ENCODE measurements around the gene WNT7A.

WNT7A gene

DNA sequence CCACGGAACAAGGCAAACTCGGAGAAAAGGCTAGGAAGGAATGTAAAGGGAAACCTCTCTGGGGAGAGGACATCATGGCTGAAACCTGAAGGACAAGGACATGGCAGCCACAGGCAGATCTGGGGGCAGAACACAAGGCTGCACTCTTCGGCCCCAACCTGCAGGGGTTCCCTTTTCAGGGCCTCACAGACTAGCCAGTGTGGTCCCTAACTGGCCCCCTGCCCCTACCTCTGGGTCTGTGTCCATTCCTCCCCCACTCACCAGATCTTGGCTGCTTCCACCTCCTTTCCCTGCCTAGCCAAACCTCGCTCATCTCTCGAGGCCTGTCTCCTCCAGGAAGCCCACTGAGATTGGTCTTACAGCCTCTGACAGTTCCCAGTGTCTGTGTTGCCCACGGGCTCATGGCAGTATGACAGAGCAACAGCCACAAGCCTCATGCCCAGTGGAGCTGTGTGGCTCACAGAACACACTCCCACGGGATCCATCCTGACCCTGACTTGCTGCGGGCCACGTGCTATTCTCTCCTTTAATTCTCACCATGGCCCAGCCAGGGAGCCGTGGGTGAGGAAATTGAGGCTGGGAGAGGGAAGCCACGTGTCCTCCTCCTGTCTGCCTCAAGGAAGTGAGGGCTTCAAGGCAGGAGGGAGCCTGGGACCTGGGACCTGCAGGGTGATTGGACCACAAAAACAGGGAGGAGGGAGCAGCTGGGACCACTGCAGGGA lies 26.5 kb downstream of the WNT7A start:
- Mint-ChIP-seq H3K27me3 (ENCODE audit: low read depth, poor library complexity) (peaks cover 32% of the 10 kb centered on the region), H3K4me1 (no peaks in the 10 kb centered on the region), H3K4me3 (no peak overlapping the region), H3K9me3 (no peaks in the 10 kb centered on the region), H3K27ac (no peak overlapping the region), H3K36me3 (ENCODE audit: low read depth) (no peaks in the 10 kb centered on the region)
- no peak for DNase-seq
- TF ChIP-seq, protein P1, sequence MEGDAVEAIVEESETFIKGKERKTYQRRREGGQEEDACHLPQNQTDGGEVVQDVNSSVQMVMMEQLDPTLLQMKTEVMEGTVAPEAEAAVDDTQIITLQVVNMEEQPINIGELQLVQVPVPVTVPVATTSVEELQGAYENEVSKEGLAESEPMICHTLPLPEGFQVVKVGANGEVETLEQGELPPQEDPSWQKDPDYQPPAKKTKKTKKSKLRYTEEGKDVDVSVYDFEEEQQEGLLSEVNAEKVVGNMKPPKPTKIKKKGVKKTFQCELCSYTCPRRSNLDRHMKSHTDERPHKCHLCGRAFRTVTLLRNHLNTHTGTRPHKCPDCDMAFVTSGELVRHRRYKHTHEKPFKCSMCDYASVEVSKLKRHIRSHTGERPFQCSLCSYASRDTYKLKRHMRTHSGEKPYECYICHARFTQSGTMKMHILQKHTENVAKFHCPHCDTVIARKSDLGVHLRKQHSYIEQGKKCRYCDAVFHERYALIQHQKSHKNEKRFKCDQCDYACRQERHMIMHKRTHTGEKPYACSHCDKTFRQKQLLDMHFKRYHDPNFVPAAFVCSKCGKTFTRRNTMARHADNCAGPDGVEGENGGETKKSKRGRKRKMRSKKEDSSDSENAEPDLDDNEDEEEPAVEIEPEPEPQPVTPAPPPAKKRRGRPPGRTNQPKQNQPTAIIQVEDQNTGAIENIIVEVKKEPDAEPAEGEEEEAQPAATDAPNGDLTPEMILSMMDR (IDR thresholded peaks at IDR 0.05) = no peak

DNA sequence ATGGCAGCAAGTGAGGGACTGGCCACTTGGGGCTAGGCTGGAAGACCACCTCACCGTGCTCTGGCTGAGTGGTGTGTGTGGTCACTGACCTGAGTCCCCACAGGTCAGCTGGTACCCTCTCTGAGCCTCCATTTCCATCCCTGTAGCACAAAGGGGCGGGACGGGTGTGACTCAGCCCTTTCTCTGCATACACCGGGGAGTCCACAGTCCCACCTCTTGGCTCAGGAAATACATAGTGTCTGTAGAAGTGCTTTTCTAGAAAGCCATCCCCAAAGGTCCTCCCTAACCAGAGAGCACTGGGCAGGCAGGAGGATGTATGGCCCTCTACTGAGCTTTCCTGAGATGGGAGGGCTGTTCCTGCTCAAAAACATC lies 27.2 kb downstream of the WNT7A start:
- Mint-ChIP-seq H3K4me1 (no peaks in the 10 kb centered on the region), H3K4me3 (no peak overlapping the region), H3K27me3 (ENCODE audit: low read depth, poor library complexity) (peaks cover 28% of the 10 kb centered on the region), H3K36me3 (ENCODE audit: low read depth) (no peaks in the 10 kb centered on the region), H3K27ac (no peak overlapping the region), H3K9me3 (no peaks in the 10 kb centered on the region)
- no peak for DNase-seq
- TF ChIP-seq, protein P1 (IDR thresholded peaks at IDR 0.05) = no peak

DNA sequence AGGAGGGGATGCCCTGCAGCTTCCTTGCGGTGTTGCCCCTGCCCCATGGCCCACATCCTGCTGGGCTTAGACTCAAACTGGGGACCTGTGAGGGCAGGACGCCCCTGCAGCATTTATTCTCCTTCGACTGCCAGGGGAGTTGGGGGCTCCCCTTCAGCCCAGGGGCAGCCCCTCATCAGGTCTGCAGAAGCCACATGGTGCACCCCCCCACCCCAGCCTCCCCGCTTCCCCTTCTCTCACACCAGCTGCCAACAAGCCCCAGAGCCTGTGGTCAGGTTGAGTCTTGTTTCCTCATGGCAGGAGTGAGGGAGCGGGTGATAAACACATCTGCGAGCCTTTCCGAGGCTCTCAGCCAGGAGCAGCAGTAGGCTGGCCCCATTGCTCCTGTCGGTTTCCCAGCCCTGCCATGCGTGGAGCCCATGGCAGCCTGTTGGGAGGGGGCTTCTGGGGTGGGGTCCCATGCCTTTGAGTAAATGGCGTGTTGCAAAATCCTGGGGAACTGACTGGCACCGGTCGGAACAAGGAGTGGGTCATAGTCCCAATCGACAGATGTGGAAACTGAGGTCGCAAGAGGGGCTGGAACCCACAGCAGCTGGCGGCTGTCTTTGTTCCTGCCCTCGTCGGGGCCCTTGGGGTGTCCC lies 27.8 kb downstream of the WNT7A start:
- no peaks in the 10 kb centered on the region for H3K9me3 Mint-ChIP-seq

DNA sequence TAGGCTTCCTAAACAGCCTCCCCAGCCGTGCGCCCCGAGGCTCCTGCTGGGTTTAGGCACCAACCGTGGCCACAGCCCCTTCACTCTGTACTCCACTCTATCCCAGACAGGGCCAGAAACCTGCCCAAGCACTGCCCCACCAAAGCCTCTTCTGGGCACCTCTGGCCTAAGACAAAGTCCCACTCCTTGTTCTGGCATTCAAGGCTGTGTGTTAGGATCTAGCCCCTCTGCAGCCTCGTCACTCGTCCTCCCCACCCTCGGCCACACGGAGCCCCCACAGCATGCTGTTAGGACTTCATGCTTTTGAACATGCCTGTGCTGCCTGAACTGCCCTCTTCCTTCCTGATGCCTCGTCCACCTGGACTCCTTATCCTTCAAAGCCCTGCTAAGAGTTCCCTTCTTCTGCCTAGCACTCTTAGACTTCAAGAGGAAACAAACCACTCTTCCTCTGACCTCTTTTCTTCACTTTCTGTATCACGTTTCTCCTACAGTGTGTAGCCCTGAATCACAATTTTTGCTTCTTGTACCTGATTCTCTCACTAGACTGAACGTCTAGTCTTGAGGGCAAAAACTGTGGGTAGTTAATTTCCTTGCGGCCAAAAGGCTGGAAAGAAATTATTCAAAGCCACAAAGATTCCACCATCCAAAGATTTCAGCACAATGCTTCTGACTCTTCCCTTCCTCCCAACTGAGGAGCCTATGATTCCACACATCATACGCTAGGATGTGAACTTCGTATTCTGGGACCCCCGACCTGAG lies 28.6 kb downstream of the WNT7A start:
- TF ChIP-seq, protein P1 (IDR thresholded peaks at IDR 0.05) = no peak
- no peak for DNase-seq
- H3K27ac Mint-ChIP-seq = no peak overlapping the region

More for the DNA sequence above, 27.8 kb downstream of the WNT7A start:
- TF ChIP-seq, protein P1 (IDR thresholded peaks at IDR 0.05) = no peak
- Mint-ChIP-seq H3K4me1 (no peaks in the 10 kb centered on the region), H3K4me3 (no peak overlapping the region), H3K27me3 (ENCODE audit: low read depth, poor library complexity) (peaks cover 27% of the 10 kb centered on the region), H3K27ac (no peak overlapping the region), H3K36me3 (ENCODE audit: low read depth) (no peaks in the 10 kb centered on the region)
- DNase-seq = no peak

DNA sequence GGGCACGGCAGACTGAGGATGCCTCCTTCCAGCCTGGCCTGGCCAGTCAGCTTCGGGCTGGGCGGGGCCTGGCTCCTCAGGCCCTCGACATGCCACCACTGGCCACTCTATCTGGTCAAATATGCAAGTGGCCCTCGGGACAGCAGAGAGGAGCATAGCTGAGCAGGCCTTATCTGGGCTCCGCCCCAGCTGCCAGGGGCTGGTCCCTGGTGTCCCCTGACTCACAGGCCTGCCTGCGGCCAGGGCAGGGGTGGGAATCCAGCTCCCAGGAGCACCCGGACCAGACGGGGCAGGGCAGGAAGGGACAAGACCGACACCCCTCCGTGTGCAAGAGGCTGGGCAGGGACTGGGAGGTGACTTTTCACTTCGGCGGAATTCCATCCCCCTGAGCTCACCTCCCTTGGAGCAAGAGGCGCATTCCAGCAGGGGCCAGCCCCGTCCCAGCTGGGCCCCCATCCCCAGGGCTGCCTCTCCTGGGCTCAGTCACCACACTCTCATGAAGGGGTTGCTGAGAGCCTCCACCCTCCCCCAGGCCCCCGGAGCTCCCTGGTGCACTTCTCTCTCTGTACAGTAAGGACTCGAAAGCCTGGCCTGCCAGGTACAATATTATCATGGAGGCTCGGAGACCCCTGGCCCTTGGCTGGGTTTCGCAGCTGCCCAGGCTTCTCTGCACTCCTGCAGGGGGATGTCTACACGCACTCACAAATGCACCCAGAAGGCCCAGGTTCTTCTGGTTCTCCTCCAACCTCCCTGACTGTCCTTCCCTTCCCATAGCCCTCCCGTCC lies 29.5 kb downstream of the WNT7A start:
- H3K27me3 Mint-ChIP-seq (ENCODE audit: low read depth, poor library complexity) = peaks cover 15% of the 10 kb centered on the region
- H3K27ac Mint-ChIP-seq = peak overlapping the region; percentile 16
- H3K4me1 Mint-ChIP-seq = no peaks in the 10 kb centered on the region
- TF ChIP-seq, protein P1 (IDR thresholded peaks at IDR 0.05) = no peak
- no peaks in the 10 kb centered on the region for H3K9me3 Mint-ChIP-seq
- H3K4me3 Mint-ChIP-seq = no peak overlapping the region
- H3K36me3 Mint-ChIP-seq (ENCODE audit: low read depth) = no peaks in the 10 kb centered on the region
- DNase-seq = peak; percentile 18

More for the DNA sequence above, 28.6 kb downstream of the WNT7A start:
- H3K4me3 Mint-ChIP-seq = no peak overlapping the region
- no peaks in the 10 kb centered on the region for H3K36me3 Mint-ChIP-seq (ENCODE audit: low read depth)
- H3K27me3 Mint-ChIP-seq (ENCODE audit: low read depth, poor library complexity) = peaks cover 18% of the 10 kb centered on the region
- no peaks in the 10 kb centered on the region for H3K9me3 Mint-ChIP-seq
- H3K4me1 Mint-ChIP-seq = no peaks in the 10 kb centered on the region
